ENCODE results near the gene CABS1.

CABS1 gene

GRCh38 chr4:70382691-70383181 is 48.0 kb downstream of the CABS1 start, which contains the start of gene SMR3B:
SMR3B (plus strand) TSS chr4:70383131; CDS start chr4:70384511, 1,380 bp downstream.
- no peak for DNase-seq (ENCODE audit: low read depth, low spot score)
